HCT116 (cell line): Measurements from ENCODE around the gene HSPA9. TPM values are rescaled to one million over a fixed set of nuclear protein-coding genes. Genes with fewer than 3 reads are reported as not detected.

Experiments used
- ATAC-seq: fragments of 200-7000 bp; cut with Tn5 transposase; 2 replicates; pipeline ENCODE4 v1.9.1; 2020; ENCODE audit warnings: mild to moderate bottlenecking, moderate library complexity
- BruUV-seq: library from RNA; stranded (reverse); fragments of 400-500 nt; replicated peaks from 2 replicates; lab custom pipeline; 2021; lab: Mats Ljungman, UMichigan
- CTCF ChIA-PET: fragments of 300-600 bp; sonication (Branson Sonifier 250); formaldehyde crosslinking; loops from one replicate; lab custom pipeline; 2021; ENCODE audit warnings: antibody characterized with exemption; lab: Charles Lee
- POLR2A ChIA-PET: fragments of 300-600, 350-600 bp; sonication (Branson Sonifier 250); formaldehyde crosslinking; loops from one replicate; lab custom pipeline; 2021; ENCODE audit warnings: antibody characterized with exemption; lab: Charles Lee
- RAD21 ChIA-PET, 2 experiments: fragments of 300-600 bp; sonication (Branson Sonifier 250); formaldehyde crosslinking; loops; one replicate each; lab custom pipeline; 2023; ENCODE audit warnings: low total read pairs in 2 of 2; ENCODE audit not compliant: uncharacterized antibody in 2 of 2, unreplicated experiment in 2 of 2, low non-redundant PET in 1 of 2; lab: Charles Lee
- DNase-seq: peaks from one replicate; pipeline ENCODE4 v3.0.0-alpha.2; 2010; ENCODE audit warnings: low read depth, low spot score
- H2AFZ ChIP-seq: fragments of 200-600 bp; shearing (Covaris generic), sonication (generic); 2 replicates; pipeline ENCODE4 v1.6.1; 2017; ENCODE audit warnings: low read depth, mixed run types, mixed read lengths, antibody characterized with exemption, low read length; ENCODE audit not compliant: poor library complexity, severe bottlenecking
- H3K27ac ChIP-seq: 2 replicates; pipeline ENCODE4 v1.5.1; 2012; ENCODE audit warnings: low read depth, low read length
- H3K27me3 ChIP-seq: fragments of 200-600 bp; sonication (generic); 2 replicates; pipeline ENCODE4 v1.6.1; 2016; ENCODE audit warnings: mixed run types, low read length, mixed read lengths; ENCODE audit not compliant: insufficient read depth
- H3K36me3 ChIP-seq, 2 experiments: fragments of 200-500 bp in 1 of 2; fragments of 200-600 bp in 1 of 2; sonication (Bioruptor generic) in 1 of 2; sonication (generic) in 1 of 2; 2 replicates each; pipeline versions ENCODE4 v1.5.1 to v1.6.1; 2014 to 2016; ENCODE audit warnings: low read length in 2 of 2, inconsistent platforms in 1 of 2, mixed read lengths in 1 of 2, mixed run types in 1 of 2; ENCODE audit not compliant: insufficient read depth in 2 of 2, control insufficient read depth in 1 of 2
- H3K4me1 ChIP-seq, 2 experiments: fragments of 200-600 bp in 1 of 2; sonication (generic) in 1 of 2; 2 replicates each; pipeline versions ENCODE4 v1.5.1 to v1.6.1; 2012 to 2017; ENCODE audit warnings: low read length in 2 of 2, inconsistent platforms in 1 of 2, mild to moderate bottlenecking in 1 of 2, mixed read lengths in 1 of 2, mixed run types in 1 of 2, moderate library complexity in 1 of 2; ENCODE audit not compliant: insufficient read depth in 2 of 2, control insufficient read depth in 1 of 2
- H3K4me2 ChIP-seq: fragments of 200-600 bp; sonication (generic); 2 replicates; pipeline ENCODE4 v1.6.1; 2017; ENCODE audit warnings: mixed run types, low read length, mixed read lengths
- H3K4me3 ChIP-seq, 2 experiments: fragments of 200-600 bp in 1 of 2; sonication (generic) in 1 of 2; replicated peaks in 1 of 2; 2 replicates each; pipeline ENCODE4 v1.5.1; 2011 to 2016; ENCODE audit warnings: low read length in 2 of 2, control low read depth in 1 of 2, low read depth in 1 of 2, mild to moderate bottlenecking in 1 of 2, mixed read lengths in 1 of 2, mixed run types in 1 of 2
- H3K79me2 ChIP-seq: fragments of 200-600 bp; sonication (generic); 2 replicates; pipeline ENCODE4 v1.6.1; 2017; ENCODE audit warnings: mild to moderate bottlenecking, mixed run types, low read length, moderate library complexity, mixed read lengths; ENCODE audit not compliant: insufficient read depth
- H3K9ac ChIP-seq: fragments of 200-600 bp; sonication (generic); 2 replicates; pipeline ENCODE4 v1.6.1; 2016; ENCODE audit warnings: low read length, mixed read lengths
- H3K9me2 ChIP-seq: fragments of 200-600 bp; sonication (generic), shearing (Covaris generic); 2 replicates; pipeline ENCODE4 v1.6.1; 2017; ENCODE audit warnings: mixed run types, mild to moderate bottlenecking, moderate library complexity; ENCODE audit not compliant: insufficient read depth
- H3K9me3 ChIP-seq, 2 experiments: fragments of 200-500 bp in 1 of 2; fragments of 200-600 bp in 1 of 2; sonication (Bioruptor generic) in 1 of 2; sonication (generic) in 1 of 2; 2 replicates each; pipeline ENCODE4 v1.6.1; 2014 to 2017; ENCODE audit warnings: low read length in 2 of 2, mixed read lengths in 2 of 2, inconsistent platforms in 1 of 2, low read depth in 1 of 2, mild to moderate bottlenecking in 1 of 2, mixed run types in 1 of 2, moderate library complexity in 1 of 2; ENCODE audit not compliant: control insufficient read depth in 1 of 2, insufficient read depth in 1 of 2
- H4K20me1 ChIP-seq: fragments of 200-600 bp; sonication (generic), shearing (Covaris generic); 2 replicates; pipeline ENCODE4 v1.6.1; 2017; ENCODE audit warnings: mixed run types, mild to moderate bottlenecking, moderate library complexity; ENCODE audit not compliant: insufficient read depth
- CEBPB ChIP-seq: IDR thresholded peaks from 2 replicates; pipeline ENCODE4 v1.6.1; 2012; ENCODE audit warnings: low read depth
- EGR1 ChIP-seq: IDR thresholded peaks from 2 replicates; pipeline ENCODE4 v1.6.1; 2012; ENCODE audit warnings: low read depth
- ELF1 ChIP-seq: IDR thresholded peaks from 2 replicates; pipeline ENCODE4 v1.6.1; 2012; ENCODE audit warnings: low read depth, borderline replicate concordance
- EZH2phosphoT487 ChIP-seq: fragments of 200-600 bp; IDR thresholded peaks from 2 replicates; pipeline ENCODE4 v1.6.1; 2018; ENCODE audit warnings: antibody characterized with exemption, borderline replicate concordance
- POLR2A ChIP-seq: IDR thresholded peaks from 2 replicates; pipeline ENCODE4 v1.7.0; 2011; ENCODE audit warnings: borderline replicate concordance; ENCODE audit not compliant: insufficient read depth, insufficient read length; ENCODE audit errors: extremely low read depth
- RAD21 ChIP-seq: IDR thresholded peaks from 2 replicates; pipeline ENCODE4 v1.6.1; 2012; ENCODE audit warnings: low read depth, mild to moderate bottlenecking
- SIN3A ChIP-seq: IDR thresholded peaks from 2 replicates; pipeline ENCODE4 v1.6.1; 2012; ENCODE audit warnings: low read depth
- SP1 ChIP-seq: IDR thresholded peaks from 2 replicates; pipeline ENCODE4 v1.6.1; 2012; ENCODE audit warnings: low read depth
- YY1 ChIP-seq: IDR thresholded peaks from 2 replicates; pipeline ENCODE4 v1.6.1; 2011; ENCODE audit warnings: low read length, low read depth, moderate library complexity, mild to moderate bottlenecking; ENCODE audit not compliant: insufficient replicate concordance; ENCODE audit errors: extremely low read depth
- ZFX ChIP-seq: fragments of 450-650 bp; IDR thresholded peaks from 2 replicates; pipeline ENCODE4 v1.6.1; 2017
- ZNF274 ChIP-seq: fragments of 200-500 bp; sonication (Bioruptor generic); IDR thresholded peaks from 2 replicates; pipeline ENCODE4 v1.6.1; 2014; ENCODE audit warnings: mild to moderate bottlenecking, low read depth, low read length, inconsistent platforms
- intact Hi-C: fragments of 100-400 bp; cut with micrococcal nuclease; formaldehyde crosslinking; loops from 2 replicates; pipeline ENCODE4 v1.10.0; 2022
- total RNA-seq: library from RNA; stranded (reverse); gene quantifications from one replicate; pipeline ENCODE4 v1.2.1, GENCODE V29; 2021; ENCODE audit not compliant: unreplicated experiment
- TF ChIP-seq, protein P1 (sequence below), 3 experiments: fragments of 200-600 bp in 1 of 3; sonication (generic) in 1 of 3; IDR thresholded peaks in 2 of 3; conservative IDR thresholded peaks in 1 of 3; 2 replicates each; pipeline ENCODE4 v1.5.1; 2012 to 2017; ENCODE audit warnings: low read depth in 2 of 3, low read length in 2 of 3, antibody characterized with exemption in 1 of 3, borderline replicate concordance in 1 of 3, control low read depth in 1 of 3, mild to moderate bottlenecking in 1 of 3, mixed read lengths in 1 of 3, mixed run types in 1 of 3, moderate library complexity in 1 of 3; ENCODE audit not compliant: insufficient read depth in 1 of 3

Gene HSPA9
- total RNA-seq, 1 experiment from 2014 or later = 486 TPM

DNA sequence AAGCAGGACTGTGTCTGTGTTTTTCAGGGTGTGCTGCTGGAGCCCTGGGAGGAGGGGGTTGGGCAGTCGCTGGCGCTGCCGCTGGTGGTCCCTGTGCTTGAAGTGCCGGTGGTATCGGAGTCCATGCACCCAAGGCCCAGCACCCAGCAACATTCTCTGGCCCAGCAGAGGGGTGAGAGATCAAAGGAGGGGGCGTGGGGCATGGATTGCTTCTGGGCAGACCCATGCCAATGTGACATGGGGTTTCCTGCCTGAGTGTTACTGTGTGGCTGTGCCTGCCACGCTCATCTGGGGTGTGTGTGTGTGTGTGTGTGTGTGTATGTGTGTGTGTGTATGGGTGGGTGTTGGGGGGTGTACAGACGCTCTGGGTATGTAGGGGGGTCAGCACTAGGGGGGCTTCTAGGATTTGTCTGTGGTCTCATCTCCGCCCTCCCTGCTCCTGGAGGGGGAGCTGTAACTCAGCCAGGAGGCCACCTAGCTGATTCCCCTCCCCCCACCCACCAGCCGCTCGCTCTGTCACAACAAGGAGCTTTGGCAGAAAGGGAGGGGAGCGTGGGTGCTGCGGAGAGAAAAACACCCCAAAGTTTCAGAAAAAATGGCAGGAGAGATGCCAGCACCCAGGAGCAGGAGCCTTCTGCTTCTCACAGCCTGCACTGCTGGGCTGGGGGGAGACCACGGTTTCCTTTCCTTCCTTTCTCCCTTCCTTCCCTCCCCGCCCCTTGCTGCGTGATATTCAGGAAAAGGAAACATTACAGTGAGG is 35.9 kb upstream of the HSPA9 start:
- CTCF ChIA-PET = interaction anchor here (0.7 to 0.9 kb wide), 2 partner anchors 13 to 31 kb away, joined by 3 read pairs; no protein-coding TSS in a partner anchor
- no peaks in the 10 kb centered on the region for H3K79me2 ChIP-seq
- TF ChIP-seq EGR1 = no peak
- TF ChIP-seq ZFX = no peak
- no peak for TF ChIP-seq POLR2A
- no peak for TF ChIP-seq CEBPB
- no peak for TF ChIP-seq SIN3A
- no peak for TF ChIP-seq ZNF274
- no peak for TF ChIP-seq ELF1
- no peak for TF ChIP-seq EZH2phosphoT487
- TF ChIP-seq SP1 = no peak
- no peak for TF ChIP-seq YY1
- TF ChIP-seq, all 23 proteins: peak for 0
- RAD21 ChIA-PET = no interaction called here
- no peaks in the 10 kb centered on the region for H3K4me1 ChIP-seq
- no peak overlapping the region for H2AFZ ChIP-seq
- no peaks in the 10 kb centered on the region for H3K9me2 ChIP-seq
- BruUV-seq = no TSS peak
- H3K4me3 ChIP-seq = no peak overlapping the region
- H4K20me1 ChIP-seq = no peaks in the 10 kb centered on the region
- ATAC-seq = no peak
- DNase-seq = no peak
- H3K9me3 ChIP-seq = no peaks in the 10 kb centered on the region
- no peaks in the 10 kb centered on the region for H3K36me3 ChIP-seq
- intact Hi-C loops = no loop called here
- no peak overlapping the region for H3K27ac ChIP-seq
- POLR2A ChIA-PET = interaction anchor here (0.7 kb wide), 1 partner anchor 77 kb away, joined by 4 read pairs; no protein-coding TSS in a partner anchor
- H3K27me3 ChIP-seq = no peaks in the 10 kb centered on the region
- H3K9ac ChIP-seq = no peak overlapping the region
- no peak overlapping the region for H3K4me2 ChIP-seq

DNA sequence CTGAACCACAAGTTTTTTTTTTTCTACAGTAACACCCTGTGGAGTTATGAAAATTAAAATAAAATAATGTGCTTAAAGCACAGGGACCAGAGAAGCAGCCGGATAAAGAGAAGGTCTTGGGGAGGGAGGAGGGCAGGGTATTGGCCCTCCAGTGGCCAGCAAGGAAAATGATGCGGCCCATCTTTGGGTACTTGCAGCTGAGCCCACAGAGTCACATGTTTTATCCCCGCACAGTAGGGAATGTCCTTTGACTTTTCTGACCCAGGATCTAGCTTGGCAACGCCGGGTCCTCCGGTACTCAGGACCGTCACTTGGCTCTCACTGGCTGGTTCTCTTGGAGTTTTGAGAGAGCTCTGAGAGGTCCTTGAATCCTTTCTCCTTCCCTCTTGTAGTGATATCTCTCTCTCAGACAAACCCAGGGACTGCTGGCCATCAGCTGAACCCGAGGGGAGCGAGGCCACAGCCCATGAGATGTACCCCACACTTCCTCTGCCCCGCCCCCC is 35.3 kb upstream of the HSPA9 start:
- BruUV-seq = no TSS peak
- ChIA-PET RAD21 (no interaction called here), POLR2A (no interaction called here), CTCF (interaction anchor here (0.7 to 0.9 kb wide), 2 partner anchors 14 to 31 kb away, joined by 3 read pairs; no protein-coding TSS in a partner anchor)
- H3K9me3 ChIP-seq = no peaks in the 10 kb centered on the region
- H2AFZ ChIP-seq = no peak overlapping the region
- no peaks in the 10 kb centered on the region for H3K79me2 ChIP-seq
- DNase-seq (no peak), ATAC-seq (peak; percentile 78)
- no peak for TF ChIP-seq RAD21
- TF ChIP-seq, protein P1, sequence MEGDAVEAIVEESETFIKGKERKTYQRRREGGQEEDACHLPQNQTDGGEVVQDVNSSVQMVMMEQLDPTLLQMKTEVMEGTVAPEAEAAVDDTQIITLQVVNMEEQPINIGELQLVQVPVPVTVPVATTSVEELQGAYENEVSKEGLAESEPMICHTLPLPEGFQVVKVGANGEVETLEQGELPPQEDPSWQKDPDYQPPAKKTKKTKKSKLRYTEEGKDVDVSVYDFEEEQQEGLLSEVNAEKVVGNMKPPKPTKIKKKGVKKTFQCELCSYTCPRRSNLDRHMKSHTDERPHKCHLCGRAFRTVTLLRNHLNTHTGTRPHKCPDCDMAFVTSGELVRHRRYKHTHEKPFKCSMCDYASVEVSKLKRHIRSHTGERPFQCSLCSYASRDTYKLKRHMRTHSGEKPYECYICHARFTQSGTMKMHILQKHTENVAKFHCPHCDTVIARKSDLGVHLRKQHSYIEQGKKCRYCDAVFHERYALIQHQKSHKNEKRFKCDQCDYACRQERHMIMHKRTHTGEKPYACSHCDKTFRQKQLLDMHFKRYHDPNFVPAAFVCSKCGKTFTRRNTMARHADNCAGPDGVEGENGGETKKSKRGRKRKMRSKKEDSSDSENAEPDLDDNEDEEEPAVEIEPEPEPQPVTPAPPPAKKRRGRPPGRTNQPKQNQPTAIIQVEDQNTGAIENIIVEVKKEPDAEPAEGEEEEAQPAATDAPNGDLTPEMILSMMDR (IDR thresholded peaks at IDR 0.05 in 2 of 3, conservative IDR thresholded peaks at IDR 0.05 in 1 of 3; ENCODE audit: borderline replicate concordance in 1 of 3, insufficient read depth in 1 of 3, low read depth in 2 of 3, low read length in 2 of 3) = peak in 2 of 3 experiments; percentile 29 to 44; a peak in 3 of 6 replicates
- no peaks in the 10 kb centered on the region for H3K27me3 ChIP-seq
- H3K9ac ChIP-seq = no peak overlapping the region
- no peak overlapping the region for H3K27ac ChIP-seq
- H3K4me1 ChIP-seq = no peaks in the 10 kb centered on the region
- H3K4me2 ChIP-seq = no peak overlapping the region
- intact Hi-C loops = no loop called here
- H3K36me3 ChIP-seq = no peaks in the 10 kb centered on the region
- no peaks in the 10 kb centered on the region for H3K9me2 ChIP-seq
- H3K4me3 ChIP-seq = no peak overlapping the region
- no peaks in the 10 kb centered on the region for H4K20me1 ChIP-seq
